Common myeloid progenitor, CD34-positive (primary cell): ENCODE measurements around the gene TBRG1. TPM values are rescaled to one million over a fixed set of nuclear protein-coding genes. Genes with fewer than 3 reads are reported as not detected.
A peak's percentile ranks its signal among the peaks of the same experiment; 100 is the strongest.

Experiments used
- CTCF ChIA-PET: fragments of 350-600 bp; sonication (Branson Sonifier 250); formaldehyde crosslinking; loops from one replicate; lab custom pipeline; 2021; ENCODE audit warnings: antibody characterized with exemption; lab: Charles Lee
- POLR2A ChIA-PET: fragments of 350-600 bp; sonication (Branson Sonifier 250); formaldehyde crosslinking; loops from one replicate; lab custom pipeline; 2021; ENCODE audit warnings: antibody characterized with exemption; lab: Charles Lee
- DNase-seq, 3 donors: peaks; one replicate each; pipeline versions ENCODE4 v3.0.0 to v3.0.0-alpha.2; 2013
- H3K27ac ChIP-seq, 2 experiments: 1 replicate in 1 of 2; 2 replicates in 1 of 2; pipeline ENCODE4 v1.7.0; 2013; ENCODE audit warnings: inconsistent platforms in 2 of 2, low read length in 2 of 2, mild to moderate bottlenecking in 2 of 2, low read depth in 1 of 2, moderate library complexity in 1 of 2; ENCODE audit not compliant: severe bottlenecking in 2 of 2, insufficient read depth in 1 of 2, poor library complexity in 1 of 2
- H3K27me3 ChIP-seq, 5 experiments: replicated peaks in 2 of 5; 1 replicate in 3 of 5; 2 replicates in 2 of 5; pipeline versions ENCODE4 v1.6.1 to v1.7.0; 2013; ENCODE audit warnings: low read length in 4 of 5, mild to moderate bottlenecking in 2 of 5, moderate library complexity in 2 of 5, inconsistent platforms in 1 of 5; ENCODE audit not compliant: insufficient read depth in 5 of 5, control insufficient read depth in 4 of 5
- H3K36me3 ChIP-seq, 4 experiments: 1 replicate in 2 of 4; 2 replicates in 2 of 4; pipeline versions ENCODE4 v1.6.1 to v1.7.0; 2013; ENCODE audit warnings: low read length in 3 of 4, control low read depth in 1 of 4, mild to moderate bottlenecking in 1 of 4; ENCODE audit not compliant: control insufficient read depth in 4 of 4, insufficient read depth in 4 of 4
- H3K4me1 ChIP-seq, 4 experiments: 1 replicate in 3 of 4; 2 replicates in 1 of 4; pipeline versions ENCODE4 v1.6.1 to v1.7.1; 2013; ENCODE audit warnings: low read length in 3 of 4, mild to moderate bottlenecking in 3 of 4, control low read depth in 1 of 4, inconsistent platforms in 1 of 4, moderate library complexity in 1 of 4; ENCODE audit not compliant: control insufficient read depth in 4 of 4, insufficient read depth in 4 of 4; ENCODE audit errors: control extremely low read depth in 1 of 4
- H3K4me3 ChIP-seq, 7 experiments: 1 replicate in 4 of 7; 2 replicates in 3 of 7; pipeline versions ENCODE4 v1.5.1 to v1.7.0; 2013; ENCODE audit warnings: mild to moderate bottlenecking in 7 of 7, low read length in 6 of 7, moderate library complexity in 6 of 7, inconsistent platforms in 2 of 7, low read depth in 2 of 7, control low read depth in 1 of 7; ENCODE audit not compliant: insufficient read depth in 4 of 7, control insufficient read depth in 1 of 7; ENCODE audit errors: extremely low read depth in 1 of 7
- H3K9me3 ChIP-seq, 5 experiments: 1 replicate in 4 of 5; 2 replicates in 1 of 5; pipeline versions ENCODE4 v1.6.1 to v1.7.1; 2013; ENCODE audit warnings: low read length in 4 of 5, mild to moderate bottlenecking in 2 of 5, inconsistent platforms in 1 of 5, low read depth in 1 of 5, moderate library complexity in 1 of 5; ENCODE audit not compliant: control insufficient read depth in 4 of 5, insufficient read depth in 2 of 5; ENCODE audit errors: control extremely low read depth in 1 of 5
- WGBS: methylation state at CpG from one replicate; pipeline ENCODE4 v1.1.5; 2013; ENCODE audit not compliant: insufficient coverage; 5-methylcytosine and 5-hydroxymethylcytosine counted together
- polyA plus RNA-seq: library from polyadenylated mRNA; unstranded; fragments of 120-200 nt; gene quantifications from one replicate; pipeline ENCODE4 v1.2.1, GENCODE V29; 2013

Gene TBRG1, protein sequence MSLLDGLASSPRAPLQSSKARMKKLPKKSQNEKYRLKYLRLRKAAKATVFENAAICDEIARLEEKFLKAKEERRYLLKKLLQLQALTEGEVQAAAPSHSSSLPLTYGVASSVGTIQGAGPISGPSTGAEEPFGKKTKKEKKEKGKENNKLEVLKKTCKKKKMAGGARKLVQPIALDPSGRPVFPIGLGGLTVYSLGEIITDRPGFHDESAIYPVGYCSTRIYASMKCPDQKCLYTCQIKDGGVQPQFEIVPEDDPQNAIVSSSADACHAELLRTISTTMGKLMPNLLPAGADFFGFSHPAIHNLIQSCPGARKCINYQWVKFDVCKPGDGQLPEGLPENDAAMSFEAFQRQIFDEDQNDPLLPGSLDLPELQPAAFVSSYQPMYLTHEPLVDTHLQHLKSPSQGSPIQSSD
- polyA plus RNA-seq = 35.6 TPM

DNA sequence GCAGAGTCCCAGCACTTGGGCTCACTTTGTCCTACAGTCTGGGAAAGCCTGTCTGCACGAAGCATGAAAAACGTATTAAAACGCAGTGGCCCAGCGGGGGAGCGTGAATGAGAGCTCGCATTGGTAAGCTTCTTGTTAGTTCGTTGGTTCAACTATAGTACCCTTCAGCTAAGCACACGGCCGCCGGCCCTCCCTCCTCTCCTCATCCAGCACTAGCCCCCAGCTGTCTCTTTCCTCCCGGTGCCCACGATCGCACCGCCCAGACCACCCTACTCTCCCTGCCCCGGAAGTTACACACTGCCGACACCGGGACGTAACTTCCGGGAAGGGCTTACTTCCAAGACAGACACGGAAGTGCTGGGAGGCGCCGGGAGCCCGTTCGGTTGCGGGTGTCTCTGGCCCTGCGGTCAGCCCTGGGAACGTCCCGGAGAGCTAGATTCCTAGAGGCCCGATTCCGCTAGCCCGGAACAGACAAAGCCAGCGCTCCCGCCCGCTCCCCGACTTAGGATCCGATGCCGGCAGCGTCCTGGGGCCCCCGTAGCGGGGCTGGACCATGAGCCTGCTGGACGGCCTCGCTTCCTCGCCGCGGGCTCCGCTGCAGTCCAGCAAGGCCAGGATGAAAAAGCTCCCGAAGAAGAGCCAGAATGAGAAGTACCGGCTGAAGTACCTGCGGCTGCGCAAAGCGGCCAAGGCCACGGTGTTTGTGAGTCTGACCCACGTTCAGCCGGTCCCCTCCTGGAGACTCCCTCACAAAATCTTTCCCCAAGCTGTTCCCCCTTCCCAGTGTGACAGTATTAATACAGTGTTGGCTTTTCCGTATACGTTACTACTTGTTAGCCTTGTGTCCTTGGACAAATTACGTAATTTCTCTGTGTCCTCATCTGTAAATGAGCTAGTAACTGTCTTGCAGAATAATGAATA is at the start of gene TBRG1:
TBRG1 (plus strand) TSS at position 334 of the 921 bp plus-strand sequence; CDS start at position 554, 220 bp downstream.
- ChIA-PET CTCF (interaction anchor here (0.7 to 3.0 kb wide), 8 partner anchors 10 to 245 kb away, joined by 3 to 24 read pairs (median 4); no protein-coding TSS in a partner anchor), POLR2A (interaction anchor here (1.1 kb wide), 2 partner anchors 9 to 21 kb away, joined by 3 read pairs; no protein-coding TSS in a partner anchor)
- peak; percentile 87 to 93 (median 91) for DNase-seq
- Histone ChIP-seq H3K9me3 (no peaks in the 10 kb centered on the region), H3K27me3 (peaks cover 0 to 2% (median 0%) of the 10 kb centered on the region in 5 experiments), H3K4me3 (peak within 1 kb of the TSS; percentile 86 to 97 (median 93)), H3K27ac (peak within 1 kb of the TSS; percentile 90 to 94), H3K36me3 (peaks cover 8 to 29% (median 25%) of the 10 kb centered on the region in 4 experiments), H3K4me1 (peaks cover 8 to 19% (median 16%) of the 10 kb centered on the region in 4 experiments)
- 0% methylated on average over 55 of the region's 57 CpGs for WGBS

DNA sequence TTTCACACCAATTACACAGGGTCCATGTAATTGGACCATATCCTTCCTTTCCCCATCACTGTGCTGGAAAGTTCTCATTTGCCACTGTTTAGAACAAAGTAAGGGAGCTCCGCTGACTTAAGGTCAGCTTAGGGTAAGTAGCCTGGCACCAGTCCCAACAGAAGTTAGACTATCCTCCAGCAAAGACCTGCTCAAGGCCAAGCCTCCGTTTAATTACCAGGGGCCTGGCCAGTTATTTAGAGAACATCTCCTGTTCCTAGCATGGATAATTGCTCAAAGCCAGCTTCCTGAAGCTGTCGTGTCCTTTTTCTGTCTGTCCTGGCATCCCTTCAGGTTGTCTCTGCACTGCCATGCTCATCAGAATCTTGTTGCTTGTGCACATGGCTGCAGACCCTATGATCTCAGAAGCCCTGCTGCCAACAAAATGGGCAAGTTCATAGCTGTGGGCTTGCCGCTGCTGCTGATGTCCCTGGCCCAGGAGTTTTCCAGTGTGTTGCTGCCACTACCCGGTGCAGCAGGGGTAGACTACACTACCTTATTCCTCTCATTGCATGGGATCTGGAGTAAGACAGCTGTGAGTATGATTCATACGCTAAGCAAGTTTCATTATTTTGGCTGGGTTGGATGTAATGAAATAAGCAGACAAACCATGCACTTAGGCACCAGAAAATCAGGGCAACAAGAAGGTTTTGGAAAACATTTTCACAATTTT is 44.8 kb upstream of the TBRG1 start:
- Histone ChIP-seq H3K4me1 (no peaks in the 10 kb centered on the region), H3K9me3 (peaks cover 0 to 9% (median 0%) of the 10 kb centered on the region in 5 experiments), H3K27ac (no peak overlapping the region), H3K4me3 (no peak overlapping the region), H3K27me3 (peaks cover 0 to 1% (median 0%) of the 10 kb centered on the region in 5 experiments), H3K36me3 (no peaks in the 10 kb centered on the region)
- no peak for DNase-seq
- 97% methylated on average over 5 of the region's 6 CpGs for WGBS
- ChIA-PET CTCF (interaction anchor here (2.5 kb wide), 1 partner anchor 7 kb away, joined by 15 read pairs; no protein-coding TSS in a partner anchor), POLR2A (interaction anchor here (0.6 kb wide), 1 partner anchor 9 kb away, joined by 3 read pairs; no protein-coding TSS in a partner anchor)

DNA sequence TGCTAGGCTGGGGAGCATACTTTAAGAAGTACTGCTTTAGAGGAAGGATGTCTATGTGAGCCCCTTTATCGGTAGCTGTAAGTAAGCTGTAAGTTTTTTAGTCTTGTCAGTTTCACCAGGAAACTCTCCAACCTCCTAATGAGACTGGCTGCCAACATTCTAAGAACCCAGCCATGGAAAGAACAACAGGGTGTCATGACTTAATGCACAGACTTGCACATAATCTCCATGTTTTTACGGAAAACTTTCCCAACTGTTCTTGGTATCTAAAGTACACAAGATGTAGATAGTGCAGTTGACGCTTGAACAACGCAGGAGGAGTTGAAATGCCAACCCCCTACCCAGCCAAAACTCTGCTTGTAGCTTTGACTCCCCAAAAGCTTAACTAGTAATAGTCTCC is 43.9 kb upstream of the TBRG1 start:
- CTCF ChIA-PET = interaction anchor here (1.8 kb wide), 1 partner anchor 12 kb away, joined by 6 read pairs; no protein-coding TSS in a partner anchor
- no peak overlapping the region for H3K27ac ChIP-seq
- POLR2A ChIA-PET = no interaction called here

DNA sequence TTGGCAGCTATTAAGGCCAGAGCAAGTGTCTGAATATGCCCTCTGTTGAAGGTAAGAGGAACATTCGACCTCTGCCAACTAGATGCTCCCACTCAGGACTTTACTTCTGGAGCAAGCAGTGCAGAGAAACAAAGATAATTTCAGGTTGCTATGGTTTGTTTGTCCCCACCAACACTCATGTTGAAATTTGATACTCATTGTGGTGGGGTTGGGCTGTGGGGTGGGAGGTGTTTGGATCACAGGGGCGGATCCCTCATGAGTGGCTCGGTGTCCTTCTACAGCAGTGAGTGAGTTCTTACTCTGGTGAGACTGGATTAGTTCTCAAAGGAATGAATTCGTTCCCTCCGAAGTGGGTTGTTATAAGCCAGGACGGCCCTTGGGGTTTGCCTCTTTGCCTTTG is 40.8 kb upstream of the TBRG1 start:
- 100% methylated on average over 3 of the region's 6 CpGs for WGBS
- Histone ChIP-seq H3K36me3 (no peaks in the 10 kb centered on the region), H3K4me3 (no peak overlapping the region), H3K27me3 (peaks cover 0 to 2% (median 0%) of the 10 kb centered on the region in 5 experiments), H3K9me3 (no peaks in the 10 kb centered on the region), H3K4me1 (no peaks in the 10 kb centered on the region), H3K27ac (no peak overlapping the region)
- CTCF ChIA-PET = interaction anchor here (0.9 to 5.9 kb wide), 2 partner anchors 162 to 167 kb away, joined by 3 to 57 read pairs; no protein-coding TSS in a partner anchor
- DNase-seq = no peak
- POLR2A ChIA-PET = no interaction called here

More for the DNA sequence above, 43.9 kb upstream of the TBRG1 start:
- H3K9me3 ChIP-seq = peaks cover 0 to 5% (median 0%) of the 10 kb centered on the region in 5 experiments
- no peak overlapping the region for H3K4me3 ChIP-seq
- peaks cover 0 to 1% (median 0%) of the 10 kb centered on the region in 5 experiments for H3K27me3 ChIP-seq
- 100% methylated on average over 2 of the region's 4 CpGs for WGBS
- no peaks in the 10 kb centered on the region for H3K36me3 ChIP-seq
- no peak for DNase-seq
- no peaks in the 10 kb centered on the region for H3K4me1 ChIP-seq

DNA sequence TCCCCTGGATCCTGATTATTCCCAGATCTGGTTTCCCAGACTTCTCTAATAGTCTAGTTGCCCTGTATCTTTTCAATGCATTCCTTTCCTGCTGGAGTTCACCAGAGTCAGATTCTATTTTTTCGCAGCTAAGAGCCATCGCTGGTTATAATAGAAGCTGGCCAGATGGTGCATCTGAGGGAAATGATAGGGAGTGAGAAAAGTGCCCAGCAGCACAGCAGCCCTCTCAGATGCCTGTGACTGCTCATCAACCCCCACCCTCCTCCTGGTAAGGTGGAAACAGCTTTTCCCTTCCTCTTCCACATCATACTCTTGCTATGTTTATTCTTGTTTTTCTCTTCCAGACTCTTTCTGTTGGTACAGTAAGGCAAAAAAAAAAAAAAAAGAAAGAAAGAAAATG is 40.1 kb upstream of the TBRG1 start:
- no peak overlapping the region for H3K27ac ChIP-seq
- no peaks in the 10 kb centered on the region for H3K9me3 ChIP-seq
- no peaks in the 10 kb centered on the region for H3K36me3 ChIP-seq
- CTCF ChIA-PET = interaction anchor here (0.5 to 5.9 kb wide), 3 partner anchors 24 to 168 kb away, joined by 3 to 57 read pairs (median 3); no protein-coding TSS in a partner anchor
- no peak overlapping the region for H3K4me3 ChIP-seq
- no peak for DNase-seq
- no peaks in the 10 kb centered on the region for H3K4me1 ChIP-seq
- WGBS = no CpG with 5 or more reads among the region's 2 CpGs
- POLR2A ChIA-PET = no interaction called here
- peaks cover 0 to 2% (median 0%) of the 10 kb centered on the region in 5 experiments for H3K27me3 ChIP-seq

DNA sequence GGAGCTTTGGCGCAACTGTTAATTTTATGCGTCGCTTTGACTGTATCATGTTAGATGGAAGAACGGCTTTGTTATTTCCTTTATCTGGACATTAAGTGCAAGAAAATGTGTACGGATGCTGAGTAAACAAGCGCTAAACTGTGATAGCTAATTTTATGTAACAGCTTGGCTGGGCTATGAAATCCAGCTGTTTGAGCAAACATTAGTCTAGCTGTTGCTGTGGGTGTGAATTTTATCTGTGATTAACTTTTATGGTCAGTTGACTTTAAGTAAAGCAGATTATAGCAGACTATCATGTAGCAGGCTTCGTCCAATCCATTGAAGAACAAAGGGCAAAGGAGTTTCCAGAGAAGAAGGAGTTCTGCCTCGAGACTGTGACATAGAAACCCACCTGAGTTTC is 38.9 kb upstream of the TBRG1 start:
- 94% methylated on average over 7 of the region's 8 CpGs for WGBS
- peaks cover 0 to 2% (median 0%) of the 10 kb centered on the region in 5 experiments for H3K27me3 ChIP-seq
- ChIA-PET POLR2A (no interaction called here), CTCF (interaction anchor here (0.6 to 5.9 kb wide), 7 partner anchors 7 to 169 kb away, joined by 3 to 57 read pairs (median 6); partner anchors contain the start of gene OR8B4)
- H3K9me3 ChIP-seq = no peaks in the 10 kb centered on the region
- no peak for DNase-seq
- no peaks in the 10 kb centered on the region for H3K36me3 ChIP-seq
- H3K4me3 ChIP-seq = no peak overlapping the region
- H3K27ac ChIP-seq = no peak overlapping the region
- H3K4me1 ChIP-seq = no peaks in the 10 kb centered on the region
